Measurements from ENCODE around the gene OTOG.

Gene OTOG

GRCh38 chr11:17524221-17524620, 22.8 kb upstream of the OTOG start:
- Histone ChIP-seq H3K27ac (no peak overlapping the region), H3K4me2 (no peak overlapping the region), H3K79me2 (ENCODE audit: insufficient read depth, low read depth) (no peaks in the 10 kb centered on the region), H3K4me1 (ENCODE audit: low read depth, poor library complexity, severe bottlenecking) (no peaks in the 10 kb centered on the region), H2AFZ (ENCODE audit: low read depth) (no peak overlapping the region), H3K27me3 (ENCODE audit: insufficient read depth, low read depth) (no peaks in the 10 kb centered on the region), H4K20me1 (ENCODE audit: insufficient read depth) (no peaks in the 10 kb centered on the region), H3K36me3 (ENCODE audit: insufficient read depth) (no peaks in the 10 kb centered on the region), H3K9ac (no peak overlapping the region), H3K4me3 (IDR thresholded peaks at IDR 0.05; ENCODE audit: insufficient read depth, low read depth, low read length) (no peak overlapping the region)
- no peak for TF ChIP-seq CTCF (conservative IDR thresholded peaks at IDR 0.05; ENCODE audit: low read depth, low read length)

GRCh38 chr11:17525570-17525969, 21.5 kb upstream of the OTOG start:
- Histone ChIP-seq H3K36me3 (ENCODE audit: insufficient read depth) (no peaks in the 10 kb centered on the region), H2AFZ (ENCODE audit: low read depth) (no peak overlapping the region), H3K9ac (no peak overlapping the region), H3K4me1 (ENCODE audit: low read depth, poor library complexity, severe bottlenecking) (no peaks in the 10 kb centered on the region), H3K79me2 (ENCODE audit: insufficient read depth, low read depth) (no peaks in the 10 kb centered on the region), H3K4me3 (IDR thresholded peaks at IDR 0.05; ENCODE audit: insufficient read depth, low read depth, low read length) (no peak overlapping the region), H3K27ac (no peak overlapping the region), H3K4me2 (no peak overlapping the region), H3K27me3 (ENCODE audit: insufficient read depth, low read depth) (no peaks in the 10 kb centered on the region; the same call in 1 of the 2 replicates), H4K20me1 (ENCODE audit: insufficient read depth) (no peaks in the 10 kb centered on the region)
- no peak for TF ChIP-seq CTCF (conservative IDR thresholded peaks at IDR 0.05; ENCODE audit: low read depth, low read length)

GRCh38 chr11:17526326-17526725, 20.7 kb upstream of the OTOG start:
- no peak overlapping the region for H2AFZ ChIP-seq (ENCODE audit: low read depth)
- H4K20me1 ChIP-seq (ENCODE audit: insufficient read depth) = no peaks in the 10 kb centered on the region
- no peaks in the 10 kb centered on the region; the same call in 1 of the 2 replicates for H3K27me3 ChIP-seq (ENCODE audit: insufficient read depth, low read depth)
- no peaks in the 10 kb centered on the region for H3K36me3 ChIP-seq (ENCODE audit: insufficient read depth)
- no peak overlapping the region for H3K4me2 ChIP-seq
- H3K4me3 ChIP-seq (IDR thresholded peaks at IDR 0.05; ENCODE audit: insufficient read depth, low read depth, low read length) = no peak overlapping the region
- no peaks in the 10 kb centered on the region for H3K79me2 ChIP-seq (ENCODE audit: insufficient read depth, low read depth)
- no peak overlapping the region for H3K9ac ChIP-seq
- H3K4me1 ChIP-seq (ENCODE audit: low read depth, poor library complexity, severe bottlenecking) = no peaks in the 10 kb centered on the region
- TF ChIP-seq CTCF (conservative IDR thresholded peaks at IDR 0.05; ENCODE audit: low read depth, low read length) = no peak
- H3K27ac ChIP-seq = no peak overlapping the region

GRCh38 chr11:17526931-17527627, 20.0 kb upstream of the OTOG start:
- no peak overlapping the region for H3K27ac ChIP-seq
- H3K4me2 ChIP-seq = no peak overlapping the region
- no peaks in the 10 kb centered on the region for H3K4me1 ChIP-seq (ENCODE audit: low read depth, poor library complexity, severe bottlenecking)
- no peaks in the 10 kb centered on the region for H4K20me1 ChIP-seq (ENCODE audit: insufficient read depth)
- TF ChIP-seq CTCF (conservative IDR thresholded peaks at IDR 0.05; ENCODE audit: low read depth, low read length) = no peak
- no peaks in the 10 kb centered on the region; the same call in 1 of the 2 replicates for H3K27me3 ChIP-seq (ENCODE audit: insufficient read depth, low read depth)
- H3K79me2 ChIP-seq (ENCODE audit: insufficient read depth, low read depth) = no peaks in the 10 kb centered on the region
- no peak overlapping the region for H2AFZ ChIP-seq (ENCODE audit: low read depth)
- H3K36me3 ChIP-seq (ENCODE audit: insufficient read depth) = no peaks in the 10 kb centered on the region
- no peak overlapping the region for H3K9ac ChIP-seq
- no peak overlapping the region for H3K4me3 ChIP-seq (IDR thresholded peaks at IDR 0.05; ENCODE audit: insufficient read depth, low read depth, low read length)

Measured in KMS-11 (cell line).